ENCODE measurements around the gene SH3D19. TPM values are rescaled to one million over a fixed set of nuclear protein-coding genes. Genes with fewer than 3 reads are reported as not detected.

The SH3D19 gene
- total RNA-seq, 1 donor from 2014 or later = 110 TPM

DNA sequence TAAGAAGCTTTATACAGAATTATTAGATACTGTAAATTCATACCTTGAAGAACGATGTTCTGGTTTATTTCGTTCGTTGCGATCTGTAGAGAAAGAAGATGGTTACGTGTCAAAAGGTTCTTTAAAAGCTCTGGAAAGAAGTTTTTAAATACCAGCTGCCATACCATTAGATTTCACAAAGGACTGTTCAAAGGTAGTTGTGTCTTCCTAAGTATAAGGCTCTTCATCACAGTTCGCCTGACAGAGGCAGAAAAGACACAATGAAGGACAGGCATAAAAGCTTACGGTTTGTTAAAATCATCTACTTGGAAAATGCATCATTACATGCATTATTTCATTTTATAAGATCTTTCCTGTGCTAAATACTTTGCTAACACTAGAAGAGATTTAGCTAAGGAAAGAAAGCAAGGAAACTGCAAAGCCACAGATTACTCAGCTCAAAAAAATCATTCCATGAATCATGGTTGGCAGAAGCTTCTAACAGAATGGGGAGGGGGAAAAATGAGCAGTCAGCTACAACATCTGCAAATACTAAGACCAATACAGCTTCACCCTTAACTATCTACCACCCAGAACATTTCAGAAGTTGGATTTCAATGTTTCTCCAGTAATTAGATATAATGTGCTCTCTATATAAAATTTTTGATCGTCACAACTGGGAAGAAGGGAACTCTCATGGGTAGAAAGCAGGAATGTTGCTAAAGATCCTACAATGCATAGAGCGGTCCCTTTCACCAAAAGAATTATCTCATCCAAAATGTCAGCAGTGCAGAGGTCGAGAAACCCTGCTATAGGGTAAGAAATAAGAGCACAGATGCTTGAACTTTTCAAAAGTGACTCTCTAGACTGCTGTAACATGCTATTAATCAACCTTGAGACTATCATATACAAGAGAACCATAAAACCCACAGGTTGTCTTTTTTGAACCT is 99.1 kb downstream of the SH3D19 start:
- intact Hi-C loops (cut with DNase I) = loop anchor here (2.0 to 10.0 kb wide), 4 partner anchors 99 to 1549 kb away; partner anchors contain the start of genes ARFIP1, GATB, RPS3A and SH3D19
- H3K36me3 ChIP-seq = peaks cover 0 to 4% of the 10 kb centered on the region in 2 donors
- H3K27ac ChIP-seq = peak overlapping the region; percentile 85
- H3K9me3 ChIP-seq = no peaks in the 10 kb centered on the region
- TF ChIP-seq, protein P1, sequence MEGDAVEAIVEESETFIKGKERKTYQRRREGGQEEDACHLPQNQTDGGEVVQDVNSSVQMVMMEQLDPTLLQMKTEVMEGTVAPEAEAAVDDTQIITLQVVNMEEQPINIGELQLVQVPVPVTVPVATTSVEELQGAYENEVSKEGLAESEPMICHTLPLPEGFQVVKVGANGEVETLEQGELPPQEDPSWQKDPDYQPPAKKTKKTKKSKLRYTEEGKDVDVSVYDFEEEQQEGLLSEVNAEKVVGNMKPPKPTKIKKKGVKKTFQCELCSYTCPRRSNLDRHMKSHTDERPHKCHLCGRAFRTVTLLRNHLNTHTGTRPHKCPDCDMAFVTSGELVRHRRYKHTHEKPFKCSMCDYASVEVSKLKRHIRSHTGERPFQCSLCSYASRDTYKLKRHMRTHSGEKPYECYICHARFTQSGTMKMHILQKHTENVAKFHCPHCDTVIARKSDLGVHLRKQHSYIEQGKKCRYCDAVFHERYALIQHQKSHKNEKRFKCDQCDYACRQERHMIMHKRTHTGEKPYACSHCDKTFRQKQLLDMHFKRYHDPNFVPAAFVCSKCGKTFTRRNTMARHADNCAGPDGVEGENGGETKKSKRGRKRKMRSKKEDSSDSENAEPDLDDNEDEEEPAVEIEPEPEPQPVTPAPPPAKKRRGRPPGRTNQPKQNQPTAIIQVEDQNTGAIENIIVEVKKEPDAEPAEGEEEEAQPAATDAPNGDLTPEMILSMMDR (IDR thresholded peaks at IDR 0.05) = no peak
- H3K4me3 ChIP-seq = peak overlapping the region; percentile 44 to 56
- H3K4me1 ChIP-seq = peaks cover 0 to 10% of the 10 kb centered on the region in 2 donors
- DNase-seq (ENCODE audit: low spot score in 2 of 2) = no peak
- H3K27me3 ChIP-seq = no peaks in the 10 kb centered on the region

DNA sequence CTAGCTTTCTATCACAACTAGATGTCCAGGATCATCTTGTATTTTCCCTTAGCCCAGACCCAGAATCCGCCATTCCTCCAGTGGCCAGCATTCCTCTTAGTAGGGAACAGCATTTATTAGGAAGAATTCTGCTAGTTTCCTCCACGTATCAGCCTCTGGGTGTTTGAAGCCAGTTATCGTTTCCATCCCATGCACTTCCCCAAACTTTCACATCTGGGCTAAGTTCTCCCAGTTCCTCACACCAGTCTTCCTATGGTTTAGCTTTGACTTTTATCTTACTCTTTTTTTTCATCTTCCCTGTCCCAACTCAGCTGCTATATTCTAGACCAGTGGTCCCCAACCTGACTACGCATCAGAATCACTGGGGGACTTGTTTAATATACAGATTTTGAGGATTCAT is 101.9 kb downstream of the SH3D19 start:
- Histone ChIP-seq H3K4me1 (peaks cover 0 to 7% of the 10 kb centered on the region in 2 donors), H3K27me3 (no peaks in the 10 kb centered on the region), H3K36me3 (peaks cover 0 to 4% of the 10 kb centered on the region in 2 donors), H3K27ac (no peak overlapping the region), H3K4me3 (no peak overlapping the region), H3K9me3 (no peaks in the 10 kb centered on the region)
- DNase-seq (ENCODE audit: low spot score in 2 of 2) = no peak
- TF ChIP-seq, protein P1 (IDR thresholded peaks at IDR 0.05) = no peak
- intact Hi-C loops (cut with DNase I) = loop anchor here (10.0 kb wide), 1 partner anchor 1551 kb away; the partner anchor contains the start of genes ARFIP1 and TIGD4

DNA sequence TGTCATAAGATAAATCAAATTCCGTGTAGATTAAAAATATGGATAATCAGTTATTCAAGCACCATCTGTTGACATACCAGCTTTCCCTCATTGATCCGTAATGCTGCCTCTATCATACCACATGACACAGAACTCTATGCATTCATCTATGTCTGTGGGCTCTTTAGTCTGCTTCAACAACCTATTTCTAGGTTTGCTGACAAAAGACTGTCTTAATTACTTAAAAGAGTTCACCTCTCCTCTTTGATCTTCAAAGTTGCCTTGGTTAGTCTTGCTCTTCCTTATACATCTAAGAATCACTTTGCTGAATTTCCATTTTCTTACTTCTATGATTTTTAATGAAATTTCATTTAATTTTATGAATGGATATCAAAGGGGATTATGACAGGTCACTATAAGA is 105.5 kb downstream of the SH3D19 start:
- intact Hi-C loops (cut with DNase I) = loop anchor here (10.0 kb wide), 1 partner anchor 1555 kb away; the partner anchor contains the start of genes ARFIP1 and TIGD4
- no peak for DNase-seq (ENCODE audit: low spot score in 2 of 2)
- peaks cover 0 to 4% of the 10 kb centered on the region in 2 donors for H3K36me3 ChIP-seq
- no peaks in the 10 kb centered on the region for H3K27me3 ChIP-seq
- TF ChIP-seq, protein P1 (IDR thresholded peaks at IDR 0.05) = no peak
- H3K9me3 ChIP-seq = no peaks in the 10 kb centered on the region
- H3K4me1 ChIP-seq = peaks cover 0 to 2% of the 10 kb centered on the region in 2 donors
- no peak overlapping the region for H3K4me3 ChIP-seq
- no peak overlapping the region for H3K27ac ChIP-seq

DNA sequence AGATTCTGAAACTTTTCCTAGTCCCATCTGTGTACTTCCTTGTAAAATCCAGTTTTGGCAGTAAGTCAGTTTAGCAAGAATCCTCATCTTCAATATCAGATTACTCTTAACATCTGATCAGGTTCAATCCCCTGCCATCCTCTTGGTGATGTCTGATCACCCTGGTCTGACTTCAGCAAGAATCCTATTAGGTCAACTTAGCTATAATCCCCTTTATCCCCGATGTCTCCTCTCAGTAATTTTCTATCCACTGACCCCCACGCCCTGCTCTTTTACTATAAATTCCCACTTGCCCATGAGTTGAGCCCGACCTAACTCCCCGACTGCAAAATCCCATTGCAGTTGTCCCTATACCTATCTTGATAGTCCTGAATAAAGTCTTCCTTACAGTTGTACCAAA is 106.3 kb downstream of the SH3D19 start:
- H3K36me3 ChIP-seq = peaks cover 0 to 4% of the 10 kb centered on the region in 2 donors
- DNase-seq (ENCODE audit: low spot score in 2 of 2) = no peak
- H3K4me1 ChIP-seq = no peaks in the 10 kb centered on the region
- H3K4me3 ChIP-seq = no peak overlapping the region
- TF ChIP-seq, protein P1 (IDR thresholded peaks at IDR 0.05) = no peak
- no peaks in the 10 kb centered on the region for H3K27me3 ChIP-seq
- intact Hi-C loops (cut with DNase I) = no loop called here
- H3K27ac ChIP-seq = no peak overlapping the region
- no peaks in the 10 kb centered on the region for H3K9me3 ChIP-seq

DNA sequence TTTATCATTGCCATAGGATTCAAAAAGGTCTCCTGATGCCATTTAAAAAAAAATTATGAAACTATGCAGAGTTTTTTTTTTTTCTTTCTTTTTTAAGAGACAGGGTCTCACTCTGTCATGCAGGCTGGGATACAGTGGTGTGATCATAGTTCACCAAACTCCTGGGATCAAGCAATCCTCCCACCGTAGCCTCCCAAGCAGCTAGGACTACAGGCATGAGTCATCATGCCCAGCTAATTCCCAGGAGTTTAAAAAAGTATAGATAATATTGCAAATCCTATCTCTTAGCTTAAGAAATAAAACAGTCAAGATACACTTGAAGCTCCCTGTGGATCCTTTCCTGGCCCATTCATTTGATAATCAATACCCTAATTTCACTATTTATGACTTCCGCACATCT is 107.1 kb downstream of the SH3D19 start:
- H3K4me1 ChIP-seq = no peaks in the 10 kb centered on the region
- H3K4me3 ChIP-seq = no peak overlapping the region
- H3K27me3 ChIP-seq = no peaks in the 10 kb centered on the region
- DNase-seq (ENCODE audit: low spot score in 2 of 2) = no peak
- intact Hi-C loops (cut with DNase I) = no loop called here
- H3K9me3 ChIP-seq = no peaks in the 10 kb centered on the region
- no peaks in the 10 kb centered on the region for H3K36me3 ChIP-seq
- TF ChIP-seq, protein P1 (IDR thresholded peaks at IDR 0.05) = no peak
- H3K27ac ChIP-seq = no peak overlapping the region
